Activated naive CD4-positive, alpha-beta T cell (primary cell): Measurements from ENCODE around the gene CASZ1.
A peak's percentile ranks its signal among the peaks of the same experiment; 100 is the strongest.

Experiments used
- DNase-seq, 4 experiments: peaks; one replicate each; lab custom pipeline; 2025; lab: John Stamatoyannopoulos, UW

The CASZ1 gene

GRCh38 chr1:10639011-10639774, 157.3 kb downstream of the CASZ1 start:
- no peak for DNase-seq

DNA sequence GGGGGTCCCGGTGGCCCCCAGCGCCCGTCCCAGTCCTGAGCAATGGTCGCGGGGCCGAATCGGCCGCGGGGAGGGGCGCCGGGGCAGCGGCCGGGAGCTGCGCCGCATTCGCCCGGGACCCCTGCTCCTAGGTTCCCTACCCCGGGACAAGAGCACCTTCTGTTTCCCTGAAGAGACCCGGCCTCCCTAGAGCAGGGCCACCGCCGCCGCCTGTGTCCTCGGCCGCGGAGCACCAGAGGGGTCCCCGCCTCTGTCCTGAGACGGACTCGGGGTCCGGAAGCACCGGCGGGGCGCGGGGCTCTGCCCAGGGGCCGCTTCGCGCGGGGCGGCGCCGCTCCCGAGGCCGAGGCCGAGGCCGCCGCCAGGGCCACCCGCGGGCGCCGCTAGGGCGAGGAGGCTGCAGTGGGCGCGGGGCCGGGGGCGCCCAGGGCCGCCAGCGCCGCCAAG, 157.9 kb downstream of the CASZ1 start:
- DNase-seq = no peak

GRCh38 chr1:10637834-10638558, 158.4 kb downstream of the CASZ1 start:
- DNase-seq = peak in 1 of 4 experiments; percentile 8

GRCh38 chr1:10637400-10637799, 159.0 kb downstream of the CASZ1 start:
- DNase-seq = no peak

DNA sequence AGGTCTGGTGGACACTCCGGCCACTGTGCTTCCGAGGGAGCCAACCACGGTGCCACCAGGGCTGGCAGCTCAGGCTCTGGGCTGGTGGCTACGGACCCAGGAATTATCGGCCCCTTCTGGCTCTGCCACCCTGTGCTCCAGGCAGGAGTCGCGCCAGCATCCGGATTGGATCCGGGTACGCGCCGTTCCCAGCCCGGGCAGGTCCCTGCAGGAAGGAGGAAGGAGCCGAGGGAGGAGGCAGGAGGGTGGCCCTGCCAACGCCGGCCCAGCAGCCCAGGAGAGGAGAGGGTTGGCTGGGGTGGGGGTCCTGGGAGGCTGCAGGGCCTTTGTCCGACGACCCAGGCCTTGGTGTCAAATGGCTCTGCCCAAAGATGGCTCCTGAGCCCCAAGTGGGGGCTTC, 160.5 kb downstream of the CASZ1 start:
- no peak for DNase-seq

GRCh38 chr1:10635085-10635896, 161.2 kb downstream of the CASZ1 start:
- no peak for DNase-seq

DNA sequence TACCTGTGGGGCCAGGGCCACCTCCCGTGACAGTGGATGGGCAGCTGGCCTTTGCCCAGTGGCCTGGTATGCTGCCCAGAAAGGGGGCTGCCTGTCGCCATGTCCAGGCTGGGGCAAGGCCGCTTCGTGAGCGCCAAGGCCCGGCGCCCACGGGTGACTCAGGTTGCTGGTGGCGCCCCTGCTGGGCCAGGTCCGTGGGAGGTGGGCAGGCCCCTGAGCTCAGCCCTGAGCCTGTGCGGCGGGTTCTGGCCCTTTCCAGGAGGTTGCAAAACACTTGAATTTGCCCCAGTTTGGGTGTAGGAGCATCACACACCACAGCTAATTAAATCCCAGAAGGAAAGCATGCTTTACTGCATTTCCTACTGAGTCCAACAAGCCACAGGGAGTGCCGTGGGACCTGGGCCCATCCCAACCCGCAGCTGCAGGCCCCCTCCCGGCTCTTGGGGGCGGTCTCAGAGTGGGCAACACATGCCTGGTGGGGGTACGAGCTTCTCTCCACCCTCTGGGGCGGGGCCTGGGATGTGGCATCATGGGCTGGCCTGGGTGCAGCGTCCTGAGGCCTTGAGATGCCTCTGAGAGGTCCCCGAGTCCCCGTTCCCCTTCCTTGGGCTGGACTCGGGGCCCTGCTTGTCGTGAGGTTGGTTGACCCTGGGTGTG, 161.9 kb downstream of the CASZ1 start:
- DNase-seq = no peak

DNA sequence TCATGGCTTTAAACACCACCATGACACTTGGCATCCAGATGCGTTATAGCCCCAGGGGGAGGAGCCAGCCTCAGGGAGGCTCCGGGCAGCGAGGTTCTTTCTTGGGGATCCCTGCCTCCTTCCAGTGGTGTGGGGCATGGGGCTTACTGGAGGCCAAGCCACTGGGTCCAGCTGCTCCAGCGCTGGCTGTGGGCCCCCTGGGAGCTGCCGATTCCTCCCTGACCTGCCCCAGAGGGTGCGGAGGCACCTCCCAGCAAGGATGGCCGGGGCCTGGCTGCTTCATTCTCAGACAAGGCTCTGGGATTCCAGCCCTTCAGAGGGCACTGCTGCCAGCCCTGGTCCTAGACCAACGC, 162.4 kb downstream of the CASZ1 start:
- DNase-seq = no peak

GRCh38 chr1:10633416-10633815, 163.0 kb downstream of the CASZ1 start:
- DNase-seq = no peak

GRCh38 chr1:10632691-10633090, 163.8 kb downstream of the CASZ1 start:
- no peak for DNase-seq

GRCh38 chr1:10631811-10632593, 164.4 kb downstream of the CASZ1 start:
- DNase-seq = no peak

DNA sequence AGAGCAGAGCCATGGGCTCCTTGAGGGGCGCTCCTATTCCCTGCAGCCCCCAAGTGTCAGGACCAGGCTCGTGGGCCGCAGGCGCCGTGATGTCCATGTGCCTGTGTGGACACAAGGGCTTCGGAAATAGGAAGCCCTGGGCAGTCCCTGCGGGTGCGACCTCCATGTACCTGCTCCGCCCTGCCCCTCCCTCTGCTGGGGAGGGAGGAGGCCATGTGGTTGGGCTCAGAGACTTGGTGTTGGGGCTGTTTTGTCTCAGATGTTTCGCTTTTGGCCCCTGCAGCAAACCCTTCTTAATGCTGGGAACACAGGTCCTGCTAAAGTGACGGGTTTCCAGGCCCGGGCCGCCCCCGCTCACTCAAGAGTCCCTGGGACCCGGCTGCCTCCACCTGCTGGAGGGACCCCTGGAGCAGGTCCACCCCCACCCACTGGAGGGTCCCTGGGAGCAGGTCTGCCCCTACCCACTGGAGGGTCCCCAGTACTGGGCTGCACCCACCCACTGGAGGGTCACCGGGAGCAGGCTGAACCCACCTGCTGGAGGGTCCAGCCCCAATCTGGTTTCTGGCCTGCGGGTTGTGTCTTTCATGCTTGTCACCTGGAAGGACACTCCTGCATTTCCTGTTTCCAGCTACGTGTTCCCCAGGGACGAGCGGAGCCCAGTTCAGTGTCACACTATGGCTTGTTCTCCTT, 165.2 kb downstream of the CASZ1 start:
- no peak for DNase-seq

GRCh38 chr1:10630661-10631120, 165.8 kb downstream of the CASZ1 start:
- no peak for DNase-seq

DNA sequence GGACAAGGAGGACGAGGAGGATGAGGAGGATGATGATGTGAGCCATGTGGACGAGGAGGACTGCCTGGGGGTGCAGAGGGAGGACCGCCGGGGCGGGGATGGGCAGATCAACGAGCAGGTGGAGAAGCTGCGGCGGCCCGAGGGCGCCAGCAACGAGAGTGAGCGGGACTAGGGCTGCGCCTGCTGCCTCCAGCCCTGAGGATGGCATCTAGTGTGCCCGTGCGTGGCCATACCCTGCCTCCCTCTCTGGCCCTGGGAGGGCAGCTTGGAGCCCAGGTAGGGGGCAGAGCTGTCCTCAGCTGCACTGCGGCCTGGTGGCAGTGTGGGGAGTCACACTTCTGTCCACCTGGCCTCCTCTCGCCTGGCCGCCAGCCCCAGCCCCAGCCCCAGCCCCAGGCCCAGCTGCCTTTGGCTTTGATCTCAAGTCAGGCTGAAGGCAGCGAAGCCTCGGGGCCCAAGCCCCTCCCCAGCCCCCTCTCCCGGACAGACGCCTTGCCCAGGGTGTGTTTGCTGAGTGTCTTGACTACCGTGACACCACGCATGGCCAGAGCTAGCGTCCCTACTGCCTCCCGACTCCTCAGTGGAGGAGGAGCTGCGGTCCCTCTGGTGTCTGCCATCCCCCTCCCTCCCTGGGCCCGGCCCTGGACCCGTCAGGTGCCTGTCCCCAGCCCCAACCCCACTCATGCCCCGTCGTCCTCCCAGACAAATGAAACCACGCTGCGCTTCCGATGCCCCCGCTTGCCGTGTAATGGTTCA, 166.5 kb downstream of the CASZ1 start:
- DNase-seq = no peak

DNA sequence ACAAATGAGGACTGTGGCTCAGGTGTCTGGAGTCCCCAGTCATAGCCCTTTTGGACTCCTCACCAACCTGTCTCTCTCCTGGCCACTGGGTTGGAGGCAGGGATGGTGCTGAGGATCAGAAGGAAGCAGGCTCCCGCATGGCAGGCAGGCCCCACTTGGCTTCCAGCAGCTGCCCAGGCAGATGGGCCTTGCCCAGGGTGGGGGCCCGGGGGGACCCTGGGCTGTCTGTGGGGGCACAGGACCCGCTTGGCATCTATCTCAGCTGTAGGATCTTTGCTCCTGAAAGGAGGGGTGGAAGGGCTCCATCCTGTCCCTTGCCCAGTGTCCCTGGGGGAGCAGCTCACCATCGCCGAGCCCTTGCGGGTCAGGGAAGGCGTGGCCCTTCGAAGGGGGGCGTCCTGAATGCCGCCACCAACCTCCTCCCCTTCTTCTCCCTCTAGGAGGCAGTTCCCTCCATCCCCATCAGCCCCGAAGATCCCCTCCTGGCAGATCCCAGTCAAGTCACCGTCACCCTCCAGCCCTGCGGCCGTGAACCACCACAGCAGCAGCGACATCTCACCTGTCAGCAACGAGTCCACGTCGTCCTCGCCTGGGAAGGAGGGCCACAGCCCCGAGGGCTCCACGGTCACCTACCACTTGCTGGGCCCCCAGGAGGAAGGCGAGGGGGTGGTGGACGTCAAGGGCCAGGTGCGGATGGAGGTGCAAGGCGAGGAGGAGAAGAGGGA, 167.2 kb downstream of the CASZ1 start:
- DNase-seq = no peak

- no peak for DNase-seq
Observed at GRCh38 chr1:10628685-10629084, 167.8 kb downstream of the CASZ1 start.

DNA sequence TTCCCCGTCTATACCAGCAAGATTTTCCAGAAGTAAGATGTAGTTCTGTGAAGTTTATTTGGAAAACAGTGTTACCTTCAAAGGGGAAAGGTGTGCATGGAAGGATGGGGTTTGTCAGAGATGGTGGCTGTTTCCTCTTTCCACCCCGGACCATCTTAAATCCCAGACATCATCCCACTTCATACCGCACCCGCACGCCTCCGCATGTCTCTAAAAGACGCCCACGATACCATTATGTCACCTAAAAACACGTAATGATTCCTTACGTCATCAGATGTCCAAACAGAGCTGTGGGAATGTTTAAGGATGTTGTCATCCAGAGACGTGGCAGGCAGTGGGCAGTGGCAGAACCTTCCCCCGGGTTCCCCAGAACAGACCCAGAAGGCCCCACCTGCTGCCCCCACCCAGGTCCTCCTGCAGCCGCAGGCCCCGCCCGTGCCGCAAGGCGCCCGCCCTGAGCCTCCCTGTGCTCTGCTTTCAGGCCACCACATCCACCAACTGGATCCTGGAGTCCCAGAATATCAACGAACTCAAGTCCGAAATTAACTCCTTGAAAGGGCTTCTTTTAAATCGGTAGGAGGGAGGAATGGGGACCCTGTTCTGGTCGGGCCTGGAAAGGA, 169.5 kb downstream of the CASZ1 start:
- no peak for DNase-seq

DNA sequence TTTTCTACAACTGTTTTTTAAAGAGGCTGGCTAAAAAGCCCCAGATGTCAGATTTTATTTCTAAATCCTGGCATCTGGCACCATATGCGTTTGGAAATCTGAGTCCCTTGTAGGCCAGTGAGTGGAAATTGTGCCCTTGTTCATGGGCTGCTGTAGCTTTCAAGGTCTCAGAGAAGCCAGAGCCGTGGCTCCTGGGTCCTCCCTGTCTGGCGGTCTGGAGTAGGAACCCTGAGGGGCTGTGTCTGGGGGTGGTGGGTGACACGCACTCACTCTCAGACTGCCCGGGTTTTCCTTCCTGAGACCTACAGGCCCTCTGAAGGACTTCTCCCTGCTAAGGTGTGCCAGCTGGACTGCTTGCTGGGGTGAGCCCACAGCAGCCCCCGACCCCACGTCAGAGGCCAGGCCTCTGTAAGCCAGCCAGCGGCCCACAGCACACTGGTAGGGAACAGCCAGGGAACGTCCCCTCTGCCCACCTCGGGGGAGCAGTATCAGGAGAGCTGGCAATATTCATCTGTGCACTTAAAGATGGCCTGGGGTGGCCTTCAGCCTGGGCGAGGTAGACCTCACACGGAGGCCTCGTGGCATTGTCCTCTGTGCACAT, 170.2 kb downstream of the CASZ1 start:
- DNase-seq = no peak
